ENCODE data around the gene ZSCAN23. TPM values are rescaled to one million over a fixed set of nuclear protein-coding genes. Genes with fewer than 3 reads are reported as not detected.
"Not testable (repeated sequence)": the region's sequence is repeated elsewhere in the genome, so short reads cannot be mapped to it uniquely, and the experiment has no call there.

ZSCAN23 gene
- total RNA-seq, 4 donors from 2014 or later, result 0.35 to 1.1 (median 0.84) TPM

- Histone ChIP-seq H3K4me3 (no peak overlapping the region), H3K36me3 (no peaks in the 10 kb centered on the region), H3K27ac (no peak overlapping the region), H3K9me3 (no peaks in the 10 kb centered on the region), H3K4me1 (no peaks in the 10 kb centered on the region), H3K27me3 (peaks cover 0 to 91% (median 0%) of the 10 kb centered on the region in 4 donors)
- WGBS, 2 donors, result 51 to 58% methylated on average over 12 of the region's 12 CpGs
- intact Hi-C loops (cut with DNase I), result no loop called here
- DNase-seq, result no peak
- no peak for TF ChIP-seq POLR2A (IDR thresholded peaks at IDR 0.05)
- no peak for TF ChIP-seq CTCF (IDR thresholded peaks at IDR 0.05)
Observed at GRCh38 chr6:28478518-28478917, 35.2 kb upstream of the ZSCAN23 start.

GRCh38 chr6:28474441-28475219, 31.3 kb upstream of the ZSCAN23 start:
- intact Hi-C loops (cut with DNase I), result no loop called here
- 10 to 12% methylated on average over 18 of the region's 18 CpGs for WGBS, 2 donors
- no peak for TF ChIP-seq POLR2A (IDR thresholded peaks at IDR 0.05)
- no peak for TF ChIP-seq CTCF (IDR thresholded peaks at IDR 0.05)

GRCh38 chr6:28469153-28469745, 26.0 kb upstream of the ZSCAN23 start:
- DNase-seq; H3K36me3 ChIP-seq; H3K4me1 ChIP-seq; H3K27ac ChIP-seq; H3K9me3 ChIP-seq; H3K4me3 ChIP-seq; intact Hi-C loops (cut with DNase I): not testable (repeated sequence)
- peaks cover 0 to 41% (median 0%) of the 10 kb centered on the region in 4 donors for H3K27me3 ChIP-seq
- WGBS, 2 donors, result 93% methylated on average over 6 to 9 of the region's 45 CpGs

More at GRCh38 chr6:28474441-28475219, 31.3 kb upstream of the ZSCAN23 start:
- H3K9me3 ChIP-seq, result no peaks in the 10 kb centered on the region
- H3K36me3 ChIP-seq, result no peaks in the 10 kb centered on the region
- H3K27ac ChIP-seq, result no peak overlapping the region
- peaks cover 0 to 69% (median 0%) of the 10 kb centered on the region in 4 donors for H3K27me3 ChIP-seq
- DNase-seq, result no peak
- H3K4me3 ChIP-seq, result no peak overlapping the region
- no peaks in the 10 kb centered on the region for H3K4me1 ChIP-seq

GRCh38 chr6:28468056-28468455, 24.8 kb upstream of the ZSCAN23 start:
- peaks cover 0 to 37% (median 0%) of the 10 kb centered on the region in 4 donors for H3K27me3 ChIP-seq
- H3K36me3 ChIP-seq, result no peaks in the 10 kb centered on the region
- intact Hi-C loops (cut with DNase I), result no loop called here
- TF ChIP-seq POLR2A (IDR thresholded peaks at IDR 0.05) (no peak), CTCF (IDR thresholded peaks at IDR 0.05) (no peak)
- WGBS, 2 donors, result 65 to 80% methylated on average over 7 of the region's 7 CpGs
- DNase-seq, result no peak
- H3K9me3 ChIP-seq, result no peaks in the 10 kb centered on the region
- H3K27ac ChIP-seq, result no peak overlapping the region
- no peaks in the 10 kb centered on the region for H3K4me1 ChIP-seq
- H3K4me3 ChIP-seq, result no peak overlapping the region

GRCh38 chr6:28462401-28462800, 19.1 kb upstream of the ZSCAN23 start:
- DNase-seq, result no peak
- no peak overlapping the region for H3K27ac ChIP-seq
- intact Hi-C loops (cut with DNase I), result no loop called here
- TF ChIP-seq CTCF (IDR thresholded peaks at IDR 0.05) (no peak), POLR2A (IDR thresholded peaks at IDR 0.05) (no peak)
- 31 to 61% methylated on average over 2 of the region's 2 CpGs for WGBS, 2 donors
- H3K4me1 ChIP-seq, result no peaks in the 10 kb centered on the region
- no peak overlapping the region for H3K4me3 ChIP-seq
- peaks cover 0 to 63% (median under 1%) of the 10 kb centered on the region in 4 donors for H3K27me3 ChIP-seq
- H3K36me3 ChIP-seq, result no peaks in the 10 kb centered on the region
- H3K9me3 ChIP-seq, result no peaks in the 10 kb centered on the region

Data from esophagus squamous epithelium (tissue), 5 donors.